GM19463 (cell line): ENCODE data around the gene ADAM11.

Source experiments
- ATAC-seq: cut with Tn5 transposase; IDR thresholded peaks from one replicate; pipeline ENCODE4 v1.9.1; 2021; ENCODE audit warnings: mild to moderate bottlenecking, moderate library complexity; ENCODE audit not compliant: unreplicated experiment

Gene ADAM11

GRCh38 chr17:44757045-44757917, 1.5 kb upstream of the ADAM11 start:
- ATAC-seq = no peak

DNA sequence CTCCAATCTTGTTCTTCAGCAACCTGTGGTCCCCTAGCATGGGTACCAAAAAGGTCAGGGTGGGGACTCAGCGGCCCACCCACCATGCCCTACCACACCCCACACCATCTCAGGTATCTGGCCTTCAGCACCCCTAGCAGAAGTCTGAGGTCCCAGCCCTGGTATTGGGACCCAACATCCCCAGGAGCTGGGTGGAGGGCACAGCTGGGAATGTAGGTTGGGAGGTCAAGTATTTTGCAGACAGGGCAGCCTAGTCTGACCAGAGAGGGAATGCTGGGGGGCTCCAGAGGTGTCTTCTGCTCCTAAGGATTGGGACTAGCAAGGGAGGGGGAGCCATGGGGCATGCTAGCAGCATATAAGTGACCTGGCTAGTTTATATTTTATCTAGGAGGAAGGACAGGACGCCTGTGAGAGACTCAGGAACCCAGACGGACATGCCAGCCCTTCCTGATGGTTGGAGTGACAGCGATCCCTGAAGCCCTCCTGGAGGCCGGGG, 822 bp upstream of the ADAM11 start:
- ATAC-seq = no peak

GRCh38 chr17:44759086-44759915, 513 bp downstream of the ADAM11 start:
- ATAC-seq = no peak

DNA sequence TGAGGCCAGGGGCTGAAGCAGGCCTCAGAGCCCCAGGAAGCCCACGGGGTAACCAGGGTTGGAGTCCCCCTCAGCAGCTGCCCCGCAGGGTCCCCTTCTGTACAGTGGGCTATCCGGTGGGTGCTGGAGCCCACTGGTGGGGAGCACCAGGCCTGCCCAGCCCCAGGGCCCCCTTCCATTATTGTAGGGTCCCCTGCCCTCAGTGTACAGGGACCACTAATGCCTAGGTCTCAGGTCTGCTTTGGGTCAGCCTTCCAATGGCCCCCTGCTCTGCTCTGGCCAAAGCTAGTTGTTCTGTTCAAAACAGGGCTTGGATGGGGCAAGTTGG, 1.1 kb downstream of the ADAM11 start:
- ATAC-seq = no peak

DNA sequence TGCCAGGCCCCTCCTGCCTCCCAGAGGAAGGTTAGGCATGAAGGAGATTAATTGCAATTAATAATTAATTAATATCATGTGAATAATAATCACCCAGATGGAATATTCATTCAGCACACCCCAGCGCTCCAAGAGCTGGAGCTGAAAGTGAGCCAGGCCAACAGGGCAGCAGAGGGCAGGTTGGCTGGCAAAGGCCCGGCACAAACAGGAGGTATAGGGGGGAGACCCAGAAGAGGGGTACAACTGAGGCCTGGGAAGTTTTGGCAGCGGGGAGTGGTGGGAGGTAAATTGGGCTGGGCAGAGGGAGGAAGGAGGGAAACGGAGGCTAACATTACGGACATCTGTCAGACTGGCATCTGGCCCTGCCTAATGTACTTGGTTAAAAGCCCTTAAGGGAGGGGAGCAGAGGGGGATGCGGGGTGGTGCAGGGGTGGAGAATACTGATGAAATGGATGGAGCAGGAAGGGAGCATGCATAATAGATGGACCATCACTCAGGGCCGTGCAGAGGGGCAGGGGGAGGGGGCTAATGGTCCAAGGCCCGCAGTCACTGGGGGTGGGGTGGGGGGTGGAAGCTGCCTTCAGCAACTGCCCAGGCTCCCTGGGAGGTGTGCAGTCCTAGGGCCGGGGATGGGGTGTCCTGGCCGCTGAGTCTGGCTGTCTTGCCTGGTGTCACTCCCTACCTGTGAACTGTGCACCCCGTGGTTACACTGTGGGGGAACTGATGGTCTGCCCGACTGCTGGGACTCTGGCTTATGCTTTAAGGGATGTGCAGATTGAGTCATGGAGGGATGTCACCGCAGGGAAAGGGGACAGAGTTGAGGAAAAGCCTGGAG, 1.9 kb downstream of the ADAM11 start:
- no peak for ATAC-seq

- no peak for ATAC-seq
Measured at GRCh38 chr17:44761932-44762810, 3.4 kb downstream of the ADAM11 start.

DNA sequence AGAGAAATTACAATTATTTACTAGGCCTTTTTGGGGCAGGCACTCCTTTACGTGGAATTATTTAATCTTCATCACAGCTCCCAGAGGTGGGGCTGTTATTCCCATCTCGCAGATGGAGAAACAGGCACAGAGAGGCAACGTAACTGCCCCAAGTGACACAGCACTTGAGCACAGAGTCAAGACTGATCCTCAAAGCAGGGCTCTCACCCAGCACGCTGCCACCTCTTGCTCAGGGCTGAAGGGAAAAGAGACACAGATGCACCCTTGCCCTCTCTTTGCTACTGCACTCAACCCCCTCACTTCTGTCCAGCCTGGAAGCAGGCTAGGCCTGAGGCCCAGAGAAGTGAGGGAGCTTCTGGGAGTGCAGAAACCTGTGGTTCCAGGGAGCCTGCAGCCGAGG, 4.4 kb downstream of the ADAM11 start:
- no peak for ATAC-seq

- ATAC-seq = no peak
Measured at GRCh38 chr17:44765965-44766364, 7.2 kb downstream of the ADAM11 start.

GRCh38 chr17:44766409-44767038, 7.7 kb downstream of the ADAM11 start:
- no peak for ATAC-seq

- ATAC-seq = no peak
Measured at GRCh38 chr17:44767493-44767892, 8.7 kb downstream of the ADAM11 start.

GRCh38 chr17:44768505-44769142, 9.8 kb downstream of the ADAM11 start:
- ATAC-seq = no peak

DNA sequence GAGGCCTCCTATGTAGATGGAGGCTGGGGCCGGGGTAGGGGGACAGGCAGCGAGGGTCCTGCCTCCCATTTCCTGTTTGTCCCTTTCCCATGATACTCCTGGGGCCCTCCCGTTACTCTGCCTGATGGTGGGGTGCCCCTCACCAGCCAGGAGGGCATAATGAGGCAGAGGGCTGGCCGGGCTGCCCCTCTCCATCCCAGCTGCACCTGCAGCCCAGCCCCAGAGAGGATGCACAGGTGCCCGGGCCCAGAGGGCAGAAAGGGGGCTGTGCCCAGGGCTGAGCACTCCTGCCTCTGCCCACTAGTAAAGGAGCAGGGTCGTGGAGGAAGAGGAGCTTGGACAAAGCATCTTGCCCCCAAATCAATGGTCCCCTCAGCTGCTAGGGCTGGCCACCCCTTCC, 10.4 kb downstream of the ADAM11 start:
- no peak for ATAC-seq

DNA sequence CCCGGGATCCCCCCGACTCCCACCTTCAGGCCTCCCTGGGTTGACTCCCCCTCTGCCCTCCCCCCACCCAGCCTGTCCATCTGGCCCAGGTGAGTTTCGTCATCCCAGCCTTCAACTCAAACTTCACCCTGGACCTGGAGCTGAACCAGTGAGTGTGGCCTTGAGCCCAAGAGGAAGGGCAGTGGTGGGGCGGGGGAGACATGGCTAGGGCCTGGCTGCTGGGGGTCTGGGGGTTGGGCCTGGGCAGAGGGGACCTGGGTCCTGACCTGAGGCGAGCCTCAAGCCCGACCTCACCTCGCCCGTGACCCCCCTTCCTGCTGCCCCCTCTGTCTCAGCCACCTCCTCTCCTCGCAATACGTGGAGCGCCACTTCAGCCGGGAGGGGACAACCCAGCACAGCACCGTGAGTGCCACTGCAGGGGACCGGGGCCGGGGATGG, 10.9 kb downstream of the ADAM11 start:
- no peak for ATAC-seq

GRCh38 chr17:44770166-44770925, 11.6 kb downstream of the ADAM11 start:
- no peak for ATAC-seq

DNA sequence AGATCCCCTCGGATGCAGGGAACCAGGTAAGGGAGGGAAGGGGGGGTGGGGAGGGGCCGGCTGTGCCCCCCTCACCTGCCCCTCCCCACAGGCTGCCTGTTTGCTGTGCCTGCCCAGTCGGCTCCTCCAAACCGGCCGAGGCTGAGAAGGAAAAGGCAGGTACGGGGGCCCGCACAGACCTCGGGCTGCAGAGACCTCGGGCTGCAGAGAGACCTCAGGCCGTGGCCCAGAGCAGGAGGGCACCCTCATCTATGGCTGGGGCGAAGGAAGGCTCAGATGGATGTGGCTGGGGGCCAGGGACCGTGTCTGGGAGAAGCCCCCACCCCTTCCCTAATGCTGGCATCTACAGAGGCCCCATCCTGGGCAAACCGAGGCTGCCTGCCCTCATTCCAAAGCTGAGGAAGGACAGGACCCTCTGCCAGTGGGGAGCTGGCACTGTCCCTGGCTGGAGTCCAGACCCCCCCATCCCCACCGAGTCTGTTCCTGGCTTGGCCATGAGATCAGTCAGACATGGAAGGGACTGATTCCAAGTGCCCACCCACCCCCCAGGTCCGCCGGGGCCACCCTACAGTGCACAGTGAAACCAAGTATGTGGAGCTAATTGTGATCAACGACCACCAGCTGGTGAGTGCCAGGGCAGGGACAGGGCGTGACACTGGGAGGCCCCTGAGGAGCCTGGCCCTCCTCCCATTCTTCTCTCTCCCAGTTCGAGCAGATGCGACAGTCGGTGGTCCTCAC, 13.7 kb downstream of the ADAM11 start:
- ATAC-seq = no peak

DNA sequence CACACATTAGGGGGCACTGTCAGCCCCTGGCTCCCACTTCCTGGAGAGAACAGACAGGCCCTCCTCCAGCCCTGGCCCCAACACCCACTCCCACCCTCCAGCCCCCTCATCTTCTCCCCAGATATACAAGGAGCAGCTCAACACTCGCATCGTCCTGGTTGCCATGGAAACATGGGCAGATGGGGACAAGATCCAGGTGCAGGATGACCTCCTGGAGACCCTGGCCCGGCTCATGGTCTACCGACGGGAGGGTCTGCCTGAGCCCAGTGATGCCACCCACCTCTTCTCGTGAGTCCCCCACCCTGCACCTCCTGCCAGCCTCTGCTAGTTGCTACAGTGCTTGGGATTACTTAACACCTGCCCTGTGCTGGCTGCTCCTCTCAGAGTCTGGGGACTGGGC, 14.4 kb downstream of the ADAM11 start:
- ATAC-seq = no peak

DNA sequence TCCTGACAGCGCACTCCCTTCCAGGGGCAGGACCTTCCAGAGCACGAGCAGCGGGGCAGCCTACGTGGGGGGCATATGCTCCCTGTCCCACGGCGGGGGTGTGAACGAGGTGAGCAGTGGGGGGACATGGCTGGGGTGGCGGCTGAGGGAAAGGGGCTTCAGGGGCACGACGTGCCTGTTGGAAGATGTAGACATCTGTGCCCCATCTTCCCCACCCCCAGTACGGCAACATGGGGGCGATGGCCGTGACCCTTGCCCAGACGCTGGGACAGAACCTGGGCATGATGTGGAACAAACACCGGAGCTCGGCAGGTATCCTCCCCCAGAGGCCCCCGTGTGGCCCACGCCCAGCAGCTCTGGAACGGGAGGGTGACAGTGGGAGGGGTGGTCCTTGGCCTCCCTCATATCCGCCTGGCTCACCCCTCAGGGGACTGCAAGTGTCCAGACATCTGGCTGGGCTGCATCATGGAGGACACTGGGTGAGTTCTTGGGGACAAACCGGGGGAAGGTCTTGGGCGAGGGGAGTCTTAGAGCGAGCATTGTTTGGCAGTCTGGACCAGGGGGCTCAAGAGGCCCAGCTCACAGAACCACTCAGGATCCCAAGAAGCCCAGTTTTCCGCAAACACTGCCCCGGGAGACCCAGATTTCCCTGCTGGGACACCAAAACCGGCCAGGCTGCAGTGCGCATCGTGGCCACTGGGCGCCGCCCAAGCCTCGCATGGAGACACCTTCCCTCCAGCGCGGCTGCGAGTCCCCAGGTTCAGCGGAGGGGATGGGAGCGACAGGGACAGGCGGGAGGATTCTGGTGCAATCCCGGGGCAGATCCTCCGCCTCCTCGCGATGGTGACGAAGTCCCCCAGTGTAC, 15.7 kb downstream of the ADAM11 start:
- ATAC-seq = no peak
